Head of caudate nucleus (tissue), 42 donors: Measurements from ENCODE around the gene PRLH.
"Not testable (repeated sequence)": the region's sequence is repeated elsewhere in the genome, so short reads cannot be mapped to it uniquely, and the experiment has no call there.

ENCODE experiments used
- DNase-seq, 42 donors: peaks; one replicate each; pipeline versions ENCODE4 v3.0.0 to v3.0.0-alpha.2; 2020 to 2021; ENCODE audit warnings: mixed read lengths in 7 of 42
- intact Hi-C: fragments of 100-400 bp; cut with DNase I; formaldehyde crosslinking; loops from one replicate; pipeline ENCODE4 v1.15.0; 2022

PRLH gene

DNA sequence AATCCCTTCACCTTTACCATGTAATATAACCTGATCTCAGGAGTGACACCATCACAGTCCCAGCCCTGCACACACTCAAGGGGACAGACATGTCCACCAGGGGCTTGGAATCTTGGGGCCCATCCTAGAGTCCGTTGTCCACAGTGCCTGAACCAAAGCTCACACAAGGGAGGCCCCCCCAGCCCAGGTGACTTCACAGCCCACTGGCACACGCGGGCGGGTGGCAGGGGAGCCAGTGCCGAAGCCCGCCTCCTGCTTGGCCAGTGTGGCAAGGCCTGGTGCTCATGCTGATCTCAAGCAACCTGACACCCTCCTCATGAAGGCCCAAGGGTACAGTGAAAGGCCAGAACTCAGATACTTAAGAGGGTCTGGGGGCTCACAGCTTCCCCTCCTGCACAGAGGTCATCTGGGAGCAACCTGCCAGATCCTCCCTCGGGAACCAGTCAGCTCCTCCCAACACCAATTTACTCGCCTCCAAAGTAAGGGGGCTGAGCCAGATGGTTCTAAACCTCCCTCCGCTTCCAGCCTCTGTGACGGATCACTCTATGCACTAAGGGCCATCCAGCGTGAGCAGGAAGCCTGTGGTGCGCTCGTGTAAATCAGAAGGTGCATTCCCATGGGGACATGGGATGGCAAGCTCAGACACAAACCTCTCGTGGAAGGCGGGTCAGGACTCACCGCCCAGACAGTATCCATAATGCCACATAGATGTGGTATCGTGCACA is 27.4 kb downstream of the PRLH start:
- DNase-seq: peak in 2 of 42 donors; percentile 6 to 9
- intact Hi-C loops: no loop called here

DNA sequence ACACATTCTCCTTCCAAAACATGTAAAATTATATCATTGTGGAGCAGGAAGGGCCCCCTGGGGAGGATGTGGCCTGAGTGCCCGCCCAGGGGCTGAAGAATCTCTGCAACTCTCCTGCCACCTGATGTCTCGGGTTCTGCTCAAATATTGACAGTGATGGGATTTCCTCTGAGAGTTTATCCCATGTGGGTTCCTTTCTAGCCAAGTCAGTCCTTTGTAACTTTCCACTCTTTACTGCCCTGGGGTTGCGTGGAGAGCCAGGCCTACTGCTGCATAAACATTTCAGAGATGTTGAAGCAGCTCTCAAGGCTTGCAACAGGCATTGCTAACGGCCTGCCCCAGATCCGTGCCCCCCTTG is 28.1 kb downstream of the PRLH start:
- peak in 1 of 42 donors; percentile 2 for DNase-seq
- intact Hi-C loops: no loop called here

DNA sequence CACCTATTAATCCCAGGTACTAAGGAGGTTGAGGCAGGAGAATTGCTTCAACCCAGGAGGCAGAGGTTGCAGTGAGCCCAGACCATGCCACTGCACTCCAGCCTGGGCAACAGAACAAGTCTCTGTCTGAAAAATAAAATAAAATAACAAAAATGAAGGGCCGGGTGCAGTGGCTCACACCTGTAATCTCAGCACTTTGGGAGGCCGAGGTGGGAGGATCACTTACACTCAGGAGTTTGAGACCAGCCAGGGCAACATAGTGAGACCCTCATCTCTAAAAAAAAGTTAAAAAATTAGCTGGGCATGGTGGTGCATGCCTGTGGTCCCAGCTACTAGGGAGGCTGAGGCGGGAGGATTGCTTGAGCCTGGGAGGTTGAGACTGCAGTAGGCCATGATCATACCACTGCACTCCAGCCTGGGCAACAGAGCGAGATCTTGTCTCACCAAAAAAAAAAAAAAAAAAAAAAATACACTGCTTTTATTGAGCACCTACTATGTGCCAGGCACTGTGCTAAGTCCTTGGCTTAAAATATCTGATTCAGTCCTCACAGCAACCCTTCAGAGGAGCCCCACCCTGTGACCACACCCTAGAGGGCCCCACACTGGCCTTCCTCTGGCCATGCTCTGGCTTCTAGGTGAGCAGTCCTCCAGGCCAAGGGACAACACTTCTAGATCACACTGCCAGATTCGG is 29.6 kb downstream of the PRLH start:
- intact Hi-C loops, DNase-seq: not testable (repeated sequence)

DNA sequence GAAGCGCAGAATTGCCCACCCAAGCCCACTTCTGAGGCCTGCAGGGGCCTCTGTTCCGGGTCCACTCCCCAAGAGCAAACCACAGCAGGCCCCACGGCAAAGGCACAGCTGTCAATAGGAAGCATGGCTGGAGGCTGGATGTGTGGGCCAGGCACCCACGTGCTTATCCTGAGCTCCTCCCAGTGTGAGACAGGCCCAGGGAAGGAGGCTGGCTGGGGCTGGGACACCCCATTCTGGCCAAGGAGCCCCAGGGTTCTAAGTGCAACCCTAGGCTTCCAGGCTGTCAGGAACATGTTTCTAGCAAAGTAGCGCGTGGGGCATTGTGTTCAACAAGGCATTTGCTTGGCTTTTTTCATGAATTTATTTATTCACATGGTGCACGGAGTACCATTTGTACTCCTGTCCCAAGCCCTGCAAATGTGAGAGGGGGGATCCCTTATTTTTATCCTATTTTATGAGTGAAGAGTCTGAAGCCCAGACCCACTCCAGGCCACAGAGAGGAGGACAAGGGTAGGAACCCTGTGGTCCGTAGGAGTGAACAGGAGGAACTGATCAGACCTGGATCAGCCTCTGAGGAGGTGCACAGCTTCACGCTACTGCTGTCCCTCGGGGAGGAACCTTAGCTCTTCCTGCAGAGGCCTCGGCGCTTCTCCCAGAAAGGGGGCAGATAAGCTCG is 30.3 kb downstream of the PRLH start:
- intact Hi-C loops: no loop called here

DNA sequence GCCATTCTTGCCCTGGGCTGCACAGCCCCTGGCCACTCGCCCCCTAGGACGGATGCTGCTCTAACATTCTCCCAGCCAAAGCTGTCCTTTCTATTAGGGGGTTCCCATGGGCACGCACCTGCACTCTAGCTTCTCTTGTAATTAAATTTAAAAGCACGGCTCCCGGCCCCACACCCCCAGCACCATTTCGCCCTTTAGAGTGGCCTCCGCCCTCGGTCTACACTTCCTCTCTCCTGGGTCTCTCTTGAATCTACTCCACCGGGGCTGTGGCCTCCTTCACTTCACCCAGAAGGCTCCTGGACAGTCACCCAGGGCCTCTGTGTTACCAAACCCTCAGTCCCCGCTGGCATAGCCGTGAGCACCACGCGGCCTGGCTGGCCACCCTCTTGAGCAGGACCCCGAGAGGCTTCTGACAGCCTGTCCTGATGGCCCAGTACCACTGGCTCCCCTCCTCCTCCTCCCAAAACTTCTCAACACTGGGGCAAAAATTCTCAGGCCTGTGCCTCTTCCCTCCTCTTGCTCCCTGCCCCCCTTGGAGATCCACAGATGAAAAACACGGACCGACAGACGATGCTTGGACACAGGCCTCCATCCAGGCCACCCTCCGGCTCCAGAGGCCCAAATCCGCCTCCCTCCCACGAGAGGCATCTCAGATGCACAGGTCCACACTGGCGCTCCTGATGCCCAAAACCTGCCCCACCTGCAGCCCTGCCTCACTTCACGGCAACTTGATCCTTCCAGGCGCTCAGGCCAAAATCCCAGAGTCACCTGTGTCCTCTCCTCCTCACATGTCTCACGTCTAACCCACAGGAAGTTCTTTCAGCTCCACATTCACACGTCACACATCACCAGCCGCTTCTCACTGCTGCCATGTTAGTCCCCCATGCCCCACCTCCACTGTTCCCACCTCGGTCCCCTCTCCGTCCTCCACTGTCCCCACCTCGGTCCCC is 31.1 kb downstream of the PRLH start:
- peak in 2 of 42 donors; percentile 4 to 23 for DNase-seq
- intact Hi-C loops: no loop called here

More for the DNA sequence above, 30.3 kb downstream of the PRLH start:
- peak in 2 of 42 donors; percentile 6 to 22 for DNase-seq

DNA sequence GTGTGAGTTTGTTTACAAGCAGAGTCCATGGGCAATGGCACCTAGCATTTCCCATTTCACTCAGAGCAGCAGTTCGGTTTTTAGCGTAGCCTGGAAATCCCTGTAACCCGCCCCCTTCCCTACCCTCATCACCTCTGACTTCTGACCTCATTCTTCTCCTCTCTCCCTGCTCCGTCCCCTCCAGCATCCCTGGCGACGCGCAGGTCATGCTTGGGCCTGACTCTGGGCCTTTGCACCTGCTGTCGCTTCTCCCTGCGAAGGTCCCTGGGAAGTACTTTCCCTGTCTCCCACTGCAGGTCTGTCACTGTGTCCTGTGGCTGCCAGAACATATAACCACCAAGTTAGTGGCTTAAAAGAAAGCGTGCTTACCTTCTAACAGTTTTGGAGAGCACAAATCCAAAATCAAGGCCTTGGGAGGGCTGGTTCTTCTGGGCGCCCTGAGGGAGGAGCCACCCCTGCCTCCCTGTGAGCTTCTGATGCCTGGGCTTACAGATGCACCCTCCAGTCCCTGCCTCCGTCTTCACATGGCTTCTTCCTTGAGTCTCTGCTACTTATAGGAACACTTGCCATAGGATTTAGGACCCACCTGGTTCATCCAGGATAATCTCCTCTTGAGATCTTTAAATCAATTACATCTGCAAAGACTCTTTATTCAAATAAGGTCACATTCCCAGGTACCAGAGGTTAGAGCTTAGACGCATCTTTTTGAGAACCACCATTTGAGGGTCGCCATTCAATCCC is 32.3 kb downstream of the PRLH start:
- no peak for DNase-seq
- intact Hi-C loops: no loop called here

DNA sequence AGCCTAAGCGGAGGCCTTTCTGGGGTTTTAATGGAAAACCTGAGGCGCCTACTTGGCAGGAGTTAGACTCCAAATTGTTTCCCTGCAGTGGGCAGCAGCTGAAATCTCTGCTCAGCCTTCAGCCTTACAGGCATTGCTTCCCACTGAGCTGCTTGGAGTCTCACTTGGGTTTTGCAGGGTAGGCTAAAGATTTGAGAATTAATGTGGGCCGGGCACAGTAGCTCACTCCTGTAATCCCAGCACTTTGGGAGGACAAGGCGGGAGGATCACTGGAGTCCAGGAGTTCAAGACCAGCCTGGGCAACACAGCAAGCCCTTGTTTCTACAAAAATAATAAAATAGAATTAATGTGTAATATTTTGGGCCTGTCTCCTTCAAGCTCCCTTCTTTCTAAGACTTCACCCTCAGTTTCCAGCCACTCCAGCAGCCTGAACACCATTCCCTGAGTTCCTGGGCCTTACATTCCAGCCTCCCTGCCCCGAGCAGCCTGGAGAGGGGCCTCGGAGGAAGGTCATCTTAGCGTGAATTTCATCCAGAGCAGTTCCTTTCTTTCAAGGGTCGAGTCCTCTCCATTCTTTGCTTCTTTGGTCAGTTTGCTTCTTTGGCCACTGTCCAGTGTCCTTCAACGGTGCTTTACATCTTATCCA is 33.2 kb downstream of the PRLH start:
- no peak for DNase-seq
- intact Hi-C loops: no loop called here

DNA sequence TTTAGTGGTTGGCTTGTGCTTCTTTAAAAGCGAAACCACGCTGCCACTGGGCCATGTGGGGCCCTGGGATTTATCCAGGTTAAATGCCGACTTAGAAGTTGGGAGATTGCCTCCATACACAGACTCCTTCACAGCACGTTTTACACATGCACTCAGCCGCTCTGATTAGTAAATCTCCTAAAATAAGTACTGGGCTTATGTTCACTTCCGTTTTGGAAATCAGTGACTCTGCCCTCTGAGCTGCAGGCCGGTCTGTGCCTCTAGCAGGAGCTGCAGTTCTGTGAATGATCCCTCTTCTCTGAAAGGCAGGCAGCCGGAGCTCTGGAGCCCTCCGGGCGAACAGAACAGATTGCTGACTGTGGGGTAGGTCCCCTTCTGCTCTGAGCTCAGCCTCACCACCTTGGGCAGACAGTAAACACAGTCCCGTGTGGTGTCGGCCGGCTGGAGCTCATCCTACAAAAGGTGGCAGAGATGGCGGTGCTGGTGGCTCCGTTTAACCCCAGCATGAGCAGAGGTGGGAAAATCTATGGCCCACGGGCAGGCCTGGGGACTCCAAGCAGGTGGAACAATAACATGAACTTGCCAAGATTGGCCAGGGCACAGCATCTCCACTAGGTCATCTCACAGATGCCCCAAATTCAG is 34.0 kb downstream of the PRLH start:
- DNase-seq: peak in 2 of 42 donors; percentile 17 to 29
- intact Hi-C loops: no loop called here

DNA sequence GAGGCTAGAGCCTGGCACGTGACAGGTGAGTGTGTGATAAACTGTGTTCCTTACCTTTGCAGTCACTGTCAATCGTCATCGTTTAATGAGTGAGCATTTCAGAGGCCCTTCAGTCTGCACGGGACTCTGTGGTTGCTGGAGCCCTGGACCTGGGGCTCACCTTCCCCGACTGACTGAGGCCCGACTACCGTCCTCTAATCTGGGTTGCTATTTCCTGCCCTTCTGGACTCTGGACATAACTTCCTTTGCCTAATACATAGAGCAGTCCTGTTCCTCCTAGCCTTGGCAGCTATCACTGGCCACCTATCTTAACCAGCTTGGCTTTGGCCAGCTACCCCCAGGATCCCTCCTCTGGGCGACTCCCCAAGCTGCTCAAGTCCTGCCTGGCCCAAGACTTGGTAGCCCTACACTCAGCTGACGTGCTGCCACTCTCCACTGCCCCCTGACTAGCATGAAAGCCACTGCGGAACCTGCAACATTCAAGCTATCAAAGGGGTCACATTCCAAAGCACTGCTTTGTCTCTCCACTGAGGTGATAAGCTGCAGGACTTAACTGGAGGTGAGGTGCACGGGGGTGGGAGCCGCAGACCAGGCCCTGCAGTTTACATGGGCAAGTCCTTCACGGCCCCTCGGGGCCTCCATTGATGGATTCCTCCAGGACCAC is 35.2 kb downstream of the PRLH start:
- no peak for DNase-seq
- intact Hi-C loops: no loop called here

DNA sequence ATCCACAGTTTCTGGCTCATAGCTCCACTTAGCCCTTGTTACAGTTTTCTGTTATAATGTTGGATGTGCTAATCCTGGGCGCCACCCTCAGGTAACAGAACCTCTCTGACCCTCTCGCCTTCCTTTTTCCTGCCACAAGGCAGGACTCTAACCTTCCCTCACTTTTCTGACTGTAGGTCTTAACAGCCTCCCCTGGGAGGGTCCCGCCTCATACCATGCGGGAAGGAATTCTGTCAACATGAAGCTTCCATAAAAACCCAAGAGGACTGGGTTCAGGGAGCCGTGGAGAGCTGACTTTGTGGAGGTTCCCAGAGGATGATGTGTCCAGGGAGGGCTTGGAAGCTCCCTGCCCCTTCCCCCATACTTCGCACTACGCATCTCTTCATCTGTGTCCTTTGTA is 36.0 kb downstream of the PRLH start:
- no peak for DNase-seq
- intact Hi-C loops: no loop called here

DNA sequence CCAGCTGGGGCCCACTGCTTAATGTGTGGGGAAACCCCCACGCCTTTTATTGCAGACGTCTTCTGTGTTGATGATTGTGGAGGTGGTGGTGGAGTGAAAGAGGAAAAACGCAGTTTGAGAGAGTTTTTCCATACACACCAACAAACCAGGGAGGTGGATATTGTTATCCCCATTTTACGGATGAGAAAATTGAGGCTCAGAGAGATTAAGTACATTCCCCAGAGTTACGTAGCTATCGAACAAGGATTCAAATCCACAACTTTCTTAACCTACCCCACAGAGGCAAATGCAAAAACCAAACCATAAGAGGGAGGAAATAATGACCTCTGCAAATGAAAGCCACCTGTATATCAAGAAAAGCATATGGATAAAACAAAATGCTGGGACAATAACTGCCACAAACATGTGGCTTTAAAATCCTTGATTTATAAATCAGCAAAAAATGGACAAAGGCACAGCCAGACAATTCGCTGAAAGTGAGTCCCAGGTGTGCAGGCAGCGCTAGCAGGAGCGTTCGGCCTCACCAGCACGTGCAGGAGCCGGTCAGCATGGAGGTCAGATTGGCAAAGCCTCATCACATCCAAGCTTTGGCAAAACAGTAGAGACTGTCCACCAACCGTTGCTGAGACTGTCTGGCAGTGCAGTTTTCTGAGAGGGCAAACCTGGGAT is 36.8 kb downstream of the PRLH start:
- DNase-seq: no peak
- intact Hi-C loops: no loop called here

DNA sequence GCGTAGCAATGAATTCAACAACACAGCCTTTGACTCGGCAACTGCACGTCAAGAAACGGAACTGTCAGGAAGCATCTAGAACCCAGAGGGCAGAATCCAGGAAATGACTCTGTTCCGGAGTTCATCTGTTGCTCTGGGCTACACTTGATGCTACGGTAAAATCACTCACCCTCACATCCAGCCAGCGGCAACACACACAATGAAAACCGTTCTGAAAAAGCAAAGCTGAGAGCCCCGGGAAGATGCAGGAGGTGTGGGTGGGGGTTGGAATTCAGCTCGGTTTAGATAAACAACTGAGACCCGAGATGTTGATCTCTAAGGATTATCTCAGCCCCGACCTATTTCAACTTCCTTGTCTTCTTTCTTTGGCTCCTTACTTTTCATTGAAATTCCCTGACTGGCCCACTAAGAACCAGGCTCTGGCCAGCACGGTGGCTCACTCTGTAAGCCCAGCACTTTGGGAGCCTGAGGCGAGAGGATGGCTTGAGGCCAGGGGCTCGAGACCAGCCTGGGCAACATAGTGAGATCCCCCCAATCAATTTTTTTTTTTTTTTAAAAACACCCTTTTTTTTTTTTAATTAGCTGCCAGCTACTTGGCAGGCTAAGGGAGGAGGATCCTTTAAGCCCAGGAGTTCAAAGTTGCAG is 37.5 kb downstream of the PRLH start:
- intact Hi-C loops: no loop called here

DNA sequence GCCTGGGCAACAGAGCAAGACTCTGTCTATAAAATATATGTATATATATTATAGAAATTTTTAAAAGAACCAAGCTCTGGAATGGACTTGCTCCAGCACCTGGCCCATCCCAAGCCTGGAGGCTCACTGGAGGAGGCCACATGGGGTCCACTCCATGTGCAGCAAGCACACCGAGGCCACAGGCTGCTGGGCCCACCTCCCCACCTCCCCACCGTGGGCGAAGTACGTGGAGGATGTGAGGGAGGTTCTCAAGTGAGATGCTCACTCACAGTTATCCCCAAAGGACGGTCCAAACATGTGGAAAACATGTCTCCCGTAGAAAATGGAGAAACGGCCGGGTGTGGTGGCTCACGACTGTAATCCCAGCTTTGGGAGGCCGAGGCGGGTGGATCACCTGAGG is 38.0 kb downstream of the PRLH start:
- DNase-seq: no peak
- intact Hi-C loops: no loop called here

More for the DNA sequence above, 37.5 kb downstream of the PRLH start:
- peak in 11 of 42 donors; percentile 20 to 56 (median 35) for DNase-seq

DNA sequence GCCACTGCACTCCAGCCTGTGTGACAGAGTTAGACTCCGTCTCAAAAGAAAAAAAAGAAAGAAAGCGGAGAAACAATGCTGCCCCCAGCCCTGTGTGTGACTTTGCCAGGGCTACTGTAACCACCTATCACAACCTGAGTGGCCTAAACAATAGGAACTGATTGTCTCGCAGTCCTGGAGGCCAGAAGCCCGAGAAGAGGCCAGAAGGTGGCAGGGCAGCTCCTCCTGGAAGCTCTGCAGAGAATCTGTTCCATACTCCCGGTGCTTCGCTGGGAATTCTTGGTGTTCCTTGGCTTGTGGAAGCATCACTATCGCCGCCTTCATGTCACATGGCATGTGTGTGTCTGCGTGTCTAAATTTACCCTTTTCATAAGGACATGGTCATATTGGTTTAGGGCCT is 38.6 kb downstream of the PRLH start:
- intact Hi-C loops: no loop called here
- no peak for DNase-seq

DNA sequence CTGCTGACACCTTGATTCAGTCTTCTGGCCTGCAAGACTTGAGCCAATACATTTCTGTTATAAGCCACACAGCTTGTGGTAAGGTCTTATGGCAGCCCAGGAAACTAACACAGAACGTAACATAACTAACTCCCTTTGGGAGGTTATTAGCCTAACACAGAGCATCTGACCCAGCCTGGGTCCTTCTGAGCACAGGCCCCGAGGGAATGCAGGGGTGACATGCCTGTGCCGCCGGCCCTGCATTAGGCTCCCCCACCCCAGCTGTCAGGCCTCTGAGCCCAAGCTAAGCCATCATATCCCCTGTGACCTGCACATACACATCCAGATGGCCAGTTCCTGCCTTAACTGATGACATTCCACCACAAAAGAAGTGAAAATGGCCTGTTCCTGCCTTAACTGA is 40.1 kb downstream of the PRLH start:
- intact Hi-C loops, DNase-seq: not testable (repeated sequence)
